ENCODE measurements around the gene MAGI1. TPM values are rescaled to one million over a fixed set of nuclear protein-coding genes. Genes with fewer than 3 reads are reported as not detected.
A peak's percentile ranks its signal among the peaks of the same experiment; 100 is the strongest.

Gene MAGI1
- total RNA-seq, 1 experiment from 2014 or later = 58.2 TPM

DNA sequence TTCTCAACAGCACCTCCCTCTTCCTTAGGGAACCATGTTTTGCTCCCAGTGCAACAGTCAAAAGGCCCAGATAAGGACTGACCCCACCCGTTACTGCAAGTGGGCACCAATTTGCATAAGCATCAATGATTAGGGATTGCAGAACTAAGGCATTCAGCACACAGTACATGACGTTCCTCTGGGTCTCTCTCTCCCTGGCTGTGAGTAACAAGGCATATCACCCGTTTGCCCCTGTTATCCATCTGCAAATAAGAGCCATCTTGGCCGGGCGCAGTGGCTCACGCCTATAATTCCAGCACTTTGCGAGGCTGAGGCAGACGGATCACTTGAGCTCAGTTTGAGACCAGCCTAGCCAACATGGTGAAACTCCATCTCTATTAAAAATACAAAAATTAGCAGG is 18.8 kb downstream of the MAGI1 start (continued):
- TF ChIP-seq AR (CRISPR knock-in tag; IDR thresholded peaks at IDR 0.05) (no peak), PREB (CRISPR knock-in tag; IDR thresholded peaks at IDR 0.05; ENCODE audit: borderline replicate concordance) (no peak), IRF2 (CRISPR knock-in tag; IDR thresholded peaks at IDR 0.05; ENCODE audit: borderline replicate concordance, low read depth) (no peak), CBFB (CRISPR knock-in tag; IDR thresholded peaks at IDR 0.05; ENCODE audit: low read depth) (no peak), CDX4 (CRISPR knock-in tag; IDR thresholded peaks at IDR 0.05; ENCODE audit: borderline replicate concordance) (no peak), RORB (CRISPR knock-in tag; IDR thresholded peaks at IDR 0.05) (no peak), ZNF317 (CRISPR knock-in tag; IDR thresholded peaks at IDR 0.05; ENCODE audit: borderline replicate concordance, low read depth) (no peak)
- TF ChIP-seq, protein P1, sequence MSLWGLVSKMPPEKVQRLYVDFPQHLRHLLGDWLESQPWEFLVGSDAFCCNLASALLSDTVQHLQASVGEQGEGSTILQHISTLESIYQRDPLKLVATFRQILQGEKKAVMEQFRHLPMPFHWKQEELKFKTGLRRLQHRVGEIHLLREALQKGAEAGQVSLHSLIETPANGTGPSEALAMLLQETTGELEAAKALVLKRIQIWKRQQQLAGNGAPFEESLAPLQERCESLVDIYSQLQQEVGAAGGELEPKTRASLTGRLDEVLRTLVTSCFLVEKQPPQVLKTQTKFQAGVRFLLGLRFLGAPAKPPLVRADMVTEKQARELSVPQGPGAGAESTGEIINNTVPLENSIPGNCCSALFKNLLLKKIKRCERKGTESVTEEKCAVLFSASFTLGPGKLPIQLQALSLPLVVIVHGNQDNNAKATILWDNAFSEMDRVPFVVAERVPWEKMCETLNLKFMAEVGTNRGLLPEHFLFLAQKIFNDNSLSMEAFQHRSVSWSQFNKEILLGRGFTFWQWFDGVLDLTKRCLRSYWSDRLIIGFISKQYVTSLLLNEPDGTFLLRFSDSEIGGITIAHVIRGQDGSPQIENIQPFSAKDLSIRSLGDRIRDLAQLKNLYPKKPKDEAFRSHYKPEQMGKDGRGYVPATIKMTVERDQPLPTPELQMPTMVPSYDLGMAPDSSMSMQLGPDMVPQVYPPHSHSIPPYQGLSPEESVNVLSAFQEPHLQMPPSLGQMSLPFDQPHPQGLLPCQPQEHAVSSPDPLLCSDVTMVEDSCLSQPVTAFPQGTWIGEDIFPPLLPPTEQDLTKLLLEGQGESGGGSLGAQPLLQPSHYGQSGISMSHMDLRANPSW (CRISPR knock-in tag; conservative IDR thresholded peaks at IDR 0.05; ENCODE audit: low read depth) = no peak
- TF ChIP-seq, protein P2, sequence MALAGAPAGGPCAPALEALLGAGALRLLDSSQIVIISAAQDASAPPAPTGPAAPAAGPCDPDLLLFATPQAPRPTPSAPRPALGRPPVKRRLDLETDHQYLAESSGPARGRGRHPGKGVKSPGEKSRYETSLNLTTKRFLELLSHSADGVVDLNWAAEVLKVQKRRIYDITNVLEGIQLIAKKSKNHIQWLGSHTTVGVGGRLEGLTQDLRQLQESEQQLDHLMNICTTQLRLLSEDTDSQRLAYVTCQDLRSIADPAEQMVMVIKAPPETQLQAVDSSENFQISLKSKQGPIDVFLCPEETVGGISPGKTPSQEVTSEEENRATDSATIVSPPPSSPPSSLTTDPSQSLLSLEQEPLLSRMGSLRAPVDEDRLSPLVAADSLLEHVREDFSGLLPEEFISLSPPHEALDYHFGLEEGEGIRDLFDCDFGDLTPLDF (CRISPR knock-in tag; IDR thresholded peaks at IDR 0.05) = no peak
- TF ChIP-seq, protein P3, sequence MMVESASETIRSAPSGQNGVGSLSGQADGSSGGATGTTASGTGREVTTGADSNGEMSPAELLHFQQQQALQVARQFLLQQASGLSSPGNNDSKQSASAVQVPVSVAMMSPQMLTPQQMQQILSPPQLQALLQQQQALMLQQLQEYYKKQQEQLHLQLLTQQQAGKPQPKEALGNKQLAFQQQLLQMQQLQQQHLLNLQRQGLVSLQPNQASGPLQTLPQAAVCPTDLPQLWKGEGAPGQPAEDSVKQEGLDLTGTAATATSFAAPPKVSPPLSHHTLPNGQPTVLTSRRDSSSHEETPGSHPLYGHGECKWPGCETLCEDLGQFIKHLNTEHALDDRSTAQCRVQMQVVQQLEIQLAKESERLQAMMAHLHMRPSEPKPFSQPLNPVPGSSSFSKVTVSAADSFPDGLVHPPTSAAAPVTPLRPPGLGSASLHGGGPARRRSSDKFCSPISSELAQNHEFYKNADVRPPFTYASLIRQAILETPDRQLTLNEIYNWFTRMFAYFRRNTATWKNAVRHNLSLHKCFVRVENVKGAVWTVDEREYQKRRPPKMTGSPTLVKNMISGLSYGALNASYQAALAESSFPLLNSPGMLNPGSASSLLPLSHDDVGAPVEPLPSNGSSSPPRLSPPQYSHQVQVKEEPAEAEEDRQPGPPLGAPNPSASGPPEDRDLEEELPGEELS (CRISPR knock-in tag; IDR thresholded peaks at IDR 0.05) = no peak
- TF ChIP-seq, protein P4, sequence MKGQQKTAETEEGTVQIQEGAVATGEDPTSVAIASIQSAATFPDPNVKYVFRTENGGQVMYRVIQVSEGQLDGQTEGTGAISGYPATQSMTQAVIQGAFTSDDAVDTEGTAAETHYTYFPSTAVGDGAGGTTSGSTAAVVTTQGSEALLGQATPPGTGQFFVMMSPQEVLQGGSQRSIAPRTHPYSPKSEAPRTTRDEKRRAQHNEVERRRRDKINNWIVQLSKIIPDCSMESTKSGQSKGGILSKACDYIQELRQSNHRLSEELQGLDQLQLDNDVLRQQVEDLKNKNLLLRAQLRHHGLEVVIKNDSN (CRISPR knock-in tag; IDR thresholded peaks at IDR 0.05) = no peak

- Mint-ChIP-seq H3K27me3 (ENCODE audit: low read depth) (no peaks in the 10 kb centered on the region), H3K4me1 (peaks cover 69% of the 10 kb centered on the region), H3K9me3 (no peaks in the 10 kb centered on the region), H3K4me3 (no peak overlapping the region), H3K27ac (peak overlapping the region; percentile 26), H3K36me3 (no peaks in the 10 kb centered on the region)
- TF ChIP-seq CTCF (IDR thresholded peaks at IDR 0.05) (no peak), ZNF138 (CRISPR knock-in tag; conservative IDR thresholded peaks at IDR 0.05) (no peak), IRF2 (CRISPR knock-in tag; IDR thresholded peaks at IDR 0.05; ENCODE audit: borderline replicate concordance, low read depth) (no peak), SP1 (CRISPR knock-in tag; conservative IDR thresholded peaks at IDR 0.05) (no peak)
- ATAC-seq = peak; percentile 52
- DNase-seq (ENCODE audit: low spot score) = no peak
- ChIA-PET CTCF (interaction anchor here (1.0 to 2.4 kb wide), 2 partner anchors 18 to 19 kb away, joined by 5 to 6 read pairs; no protein-coding TSS in a partner anchor), POLR2A (interaction anchor here (1.4 kb wide), 1 partner anchor 19 kb away, joined by 3 read pairs; no protein-coding TSS in a partner anchor)
Observed at GRCh38 chr3:66018057-66019033, 20.4 kb downstream of the MAGI1 start.

Measured in WTC11 (cell line).